ES-I3 (cell line): ENCODE results near the gene EIF5A2.
"Not testable (repeated sequence)": the region's sequence is repeated elsewhere in the genome, so short reads cannot be mapped to it uniquely, and the experiment has no call there.

ENCODE experiments used
- H3K36me3 ChIP-seq: 2 replicates; pipeline ENCODE4 v1.6.1; 2013; ENCODE audit warnings: mild to moderate bottlenecking, low read length, control low read depth, moderate library complexity; ENCODE audit not compliant: insufficient read depth
- H3K4me1 ChIP-seq: 2 replicates; pipeline ENCODE4 v1.6.1; 2013; ENCODE audit warnings: mild to moderate bottlenecking, control low read depth, low read length; ENCODE audit not compliant: insufficient read depth
- H3K9ac ChIP-seq: 2 replicates; pipeline ENCODE4 v1.6.1; 2013; ENCODE audit warnings: low read depth, mild to moderate bottlenecking, low read length, moderate library complexity
- H3K9me3 ChIP-seq: 2 replicates; pipeline ENCODE4 v1.6.1; 2013; ENCODE audit warnings: mild to moderate bottlenecking, low read length, moderate library complexity; ENCODE audit not compliant: control insufficient read depth, insufficient read depth

Gene EIF5A2

DNA sequence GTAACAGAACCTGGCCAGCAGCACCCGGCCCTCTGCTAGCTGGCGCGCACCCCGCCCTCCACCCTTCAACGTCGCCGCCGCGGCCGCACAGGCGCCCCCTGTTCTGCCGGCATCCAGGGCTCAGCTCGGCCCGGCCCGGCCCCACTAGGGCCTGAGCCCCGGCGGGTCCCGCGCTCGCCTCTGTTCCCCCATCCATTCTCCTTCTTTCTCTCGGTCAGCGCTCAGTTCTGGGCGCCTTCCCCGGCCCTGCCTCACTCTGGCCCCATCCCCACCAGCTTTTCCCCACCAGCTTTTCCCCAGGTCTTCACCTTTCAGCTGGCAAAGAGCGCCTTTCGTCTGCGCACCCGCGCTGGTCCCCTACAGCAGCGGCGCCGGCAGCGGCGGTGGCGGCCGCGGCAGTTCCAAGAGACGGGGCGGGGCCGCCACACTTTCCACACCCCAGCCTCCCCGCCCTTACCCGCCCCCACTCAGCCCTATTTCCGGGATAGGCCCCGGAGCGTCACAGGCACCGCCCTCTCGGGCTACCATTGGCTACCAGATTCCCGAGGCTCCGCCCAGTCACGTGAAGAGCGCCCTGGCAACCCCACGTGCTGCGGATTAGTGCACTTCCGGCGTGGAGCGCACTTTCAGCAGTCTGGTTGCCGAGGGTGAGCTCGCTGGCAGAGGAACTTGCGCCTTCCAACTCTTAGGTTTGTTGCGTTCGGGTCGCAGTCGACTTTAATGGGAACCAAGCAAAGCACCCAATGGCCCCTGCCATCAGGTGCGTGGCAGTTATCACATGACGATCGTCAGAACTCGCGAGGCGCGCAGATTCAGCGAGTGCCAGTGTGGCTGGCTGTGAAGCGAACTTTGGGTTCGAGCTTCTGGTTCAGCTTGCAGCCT, at the start of gene EIF5A2:
TSS of gene EIF5A2 (minus strand) at position 403 of the 882 bp plus-strand sequence. CDS start 831 bp downstream, outside the sequence.
- Histone ChIP-seq H3K36me3 (no peaks in the 10 kb centered on the region), H3K9me3 (peaks cover 8% of the 10 kb centered on the region), H3K4me1 (no peaks in the 10 kb centered on the region), H3K9ac (peak within 1 kb of the TSS; percentile 89)

GRCh38 chr3:170956647-170957046, 48.2 kb upstream of the EIF5A2 start:
- no peaks in the 10 kb centered on the region for H3K9me3 ChIP-seq
- no peaks in the 10 kb centered on the region for H3K36me3 ChIP-seq
- no peaks in the 10 kb centered on the region for H3K4me1 ChIP-seq
- no peak overlapping the region for H3K9ac ChIP-seq

DNA sequence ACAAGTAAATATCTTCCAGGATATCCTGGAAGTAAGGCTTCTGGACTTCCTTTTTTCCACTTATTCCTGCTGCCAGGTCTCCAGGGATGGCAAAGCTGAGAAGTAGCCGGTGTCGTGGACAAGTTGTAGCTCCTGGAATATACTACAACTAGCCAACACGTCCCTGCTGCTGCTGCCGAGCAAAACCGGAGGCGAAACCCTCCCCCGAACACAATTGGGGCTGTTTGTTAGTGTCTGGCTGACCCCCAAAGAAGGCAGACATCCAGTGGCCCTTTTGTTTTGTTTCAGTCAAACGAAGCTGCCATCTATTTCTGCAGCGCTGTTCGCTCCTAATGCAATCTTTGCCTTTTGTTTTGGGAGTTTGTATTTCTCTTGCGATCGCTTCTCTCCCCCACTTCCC, 45.3 kb upstream of the EIF5A2 start:
- Histone ChIP-seq H3K4me1 (no peaks in the 10 kb centered on the region), H3K9me3 (no peaks in the 10 kb centered on the region), H3K9ac (no peak overlapping the region), H3K36me3 (no peaks in the 10 kb centered on the region)

GRCh38 chr3:170953229-170953628, 44.8 kb upstream of the EIF5A2 start:
- Histone ChIP-seq H3K4me1 (no peaks in the 10 kb centered on the region), H3K36me3 (no peaks in the 10 kb centered on the region), H3K9ac (no peak overlapping the region), H3K9me3 (no peaks in the 10 kb centered on the region)

DNA sequence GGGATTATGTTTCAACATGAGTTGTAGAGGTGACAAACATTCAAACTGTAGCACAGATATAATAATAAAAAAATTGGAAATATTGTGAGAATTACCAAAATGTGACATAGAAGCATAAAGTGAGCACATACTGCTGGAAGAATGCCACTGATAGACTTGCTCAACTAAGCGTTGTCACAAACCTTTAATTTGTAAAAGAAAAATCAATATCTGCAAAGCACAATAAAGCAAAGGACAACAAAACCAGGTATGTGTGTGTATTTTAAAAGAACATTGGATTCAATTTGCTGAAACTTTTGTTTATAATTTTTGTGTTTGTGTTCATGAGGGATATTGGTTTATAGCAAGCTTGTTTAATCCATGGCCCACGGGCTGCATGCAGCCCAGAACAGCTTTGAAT, 40.8 kb upstream of the EIF5A2 start:
- H3K4me1 ChIP-seq = no peaks in the 10 kb centered on the region
- H3K36me3 ChIP-seq = no peaks in the 10 kb centered on the region
- no peak overlapping the region for H3K9ac ChIP-seq
- H3K9me3 ChIP-seq = peaks cover 13% of the 10 kb centered on the region

GRCh38 chr3:170947018-170947769, 38.8 kb upstream of the EIF5A2 start:
- H3K9ac ChIP-seq = no peak overlapping the region
- H3K36me3 ChIP-seq = no peaks in the 10 kb centered on the region
- peaks cover 13% of the 10 kb centered on the region for H3K9me3 ChIP-seq
- no peaks in the 10 kb centered on the region for H3K4me1 ChIP-seq

DNA sequence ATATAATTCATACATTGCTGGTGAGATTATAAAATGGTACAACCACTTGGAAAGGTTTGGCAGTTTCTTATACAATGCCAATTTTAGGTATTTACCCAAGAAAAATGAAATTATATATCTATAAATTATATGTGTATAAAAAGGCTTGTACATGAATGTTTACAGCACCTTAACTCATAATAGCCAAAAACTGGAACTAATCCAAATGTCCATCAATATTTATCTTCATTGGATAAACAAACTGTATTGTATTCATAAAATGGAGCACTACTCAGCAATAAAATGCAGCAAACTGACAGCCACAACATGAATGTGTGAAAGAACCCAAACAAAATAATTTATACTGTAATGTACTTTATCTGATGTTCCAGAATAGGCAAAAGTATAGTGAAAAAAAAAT, 33.6 kb upstream of the EIF5A2 start:
- H3K9ac ChIP-seq = no peak overlapping the region
- no peaks in the 10 kb centered on the region for H3K4me1 ChIP-seq

DNA sequence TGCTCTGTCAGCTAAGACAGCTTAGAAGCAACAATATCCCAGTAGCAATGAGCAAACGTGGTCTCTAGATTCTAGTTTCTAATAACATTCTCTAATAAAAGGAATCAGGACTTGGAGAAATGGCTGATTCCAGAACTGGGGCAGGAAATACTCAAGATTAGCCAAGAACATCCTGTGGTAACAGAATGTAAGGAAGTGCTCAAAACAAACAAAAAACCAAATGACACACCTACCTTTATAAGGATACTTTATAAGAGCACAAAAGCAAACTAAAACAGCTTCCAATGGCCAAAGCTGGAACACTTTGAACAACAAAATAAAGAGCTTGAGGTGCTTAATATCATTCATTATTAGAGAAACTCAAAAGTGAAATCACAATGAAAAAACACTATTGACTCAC, 33.1 kb upstream of the EIF5A2 start:
- Histone ChIP-seq H3K9ac (no peak overlapping the region), H3K9me3 (peaks cover 18% of the 10 kb centered on the region), H3K4me1 (no peaks in the 10 kb centered on the region), H3K36me3 (no peaks in the 10 kb centered on the region)

More for the DNA sequence above, 33.6 kb upstream of the EIF5A2 start:
- Histone ChIP-seq H3K36me3 (no peaks in the 10 kb centered on the region), H3K9me3 (peaks cover 18% of the 10 kb centered on the region)

DNA sequence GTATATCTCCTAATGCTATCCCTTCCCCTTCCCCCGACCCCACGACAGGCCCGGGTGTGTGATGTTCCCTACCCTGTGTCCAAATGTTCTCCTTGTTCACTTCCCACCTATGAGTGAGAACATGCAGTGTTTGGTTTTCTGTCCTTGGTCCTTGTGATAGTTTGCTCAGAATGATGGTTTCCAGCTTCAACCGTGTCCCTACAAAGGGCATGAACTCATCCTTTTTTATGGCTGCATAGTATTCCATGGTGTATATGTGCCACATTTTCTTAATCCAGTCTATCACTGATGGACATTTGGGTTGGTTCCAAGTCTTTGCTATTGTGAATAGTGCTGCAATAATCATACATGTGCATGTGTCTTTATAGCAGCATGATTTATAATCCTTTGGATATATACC, 24.6 kb upstream of the EIF5A2 start:
- not testable (repeated sequence) for H3K4me1 ChIP-seq, H3K9me3 ChIP-seq, H3K36me3 ChIP-seq, H3K9ac ChIP-seq

- H3K9ac ChIP-seq, H3K4me1 ChIP-seq, H3K36me3 ChIP-seq, H3K9me3 ChIP-seq: not testable (repeated sequence)
Measured at GRCh38 chr3:170923553-170923952, 15.1 kb upstream of the EIF5A2 start.

DNA sequence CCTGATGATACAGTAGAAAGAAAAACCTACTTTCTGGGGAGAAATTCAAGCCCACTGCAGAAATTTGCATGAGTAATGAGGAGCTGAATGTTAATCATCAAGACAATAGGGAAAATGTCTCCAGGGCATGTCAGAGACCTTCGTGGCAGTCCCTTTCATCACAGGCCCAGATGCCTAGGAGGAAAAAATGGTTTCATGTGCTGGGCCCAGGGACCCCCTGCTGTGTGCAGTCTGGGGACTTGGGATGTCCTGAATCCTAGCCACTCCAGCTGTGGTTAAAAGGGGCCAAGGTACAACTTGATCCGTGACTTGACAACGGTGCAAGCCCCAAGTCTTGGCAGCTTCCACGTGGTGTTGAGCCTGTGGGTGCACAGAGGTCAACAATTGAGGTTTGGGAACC, 10.3 kb upstream of the EIF5A2 start:
- no peaks in the 10 kb centered on the region for H3K4me1 ChIP-seq
- no peaks in the 10 kb centered on the region for H3K36me3 ChIP-seq
- no peaks in the 10 kb centered on the region for H3K9me3 ChIP-seq
- H3K9ac ChIP-seq = no peak overlapping the region

- Histone ChIP-seq H3K9me3 (no peaks in the 10 kb centered on the region), H3K9ac (no peak overlapping the region), H3K36me3 (no peaks in the 10 kb centered on the region), H3K4me1 (no peaks in the 10 kb centered on the region)
Measured at GRCh38 chr3:170914690-170915089, 6.3 kb upstream of the EIF5A2 start.

- Histone ChIP-seq H3K9ac (no peak overlapping the region), H3K9me3 (peaks cover 1% of the 10 kb centered on the region; the same call in 1 of the 2 replicates), H3K36me3 (no peaks in the 10 kb centered on the region), H3K4me1 (no peaks in the 10 kb centered on the region)
Measured at GRCh38 chr3:170914212-170914611, 5.8 kb upstream of the EIF5A2 start.

- H3K9ac ChIP-seq = no peak overlapping the region
- peaks cover 8% of the 10 kb centered on the region for H3K9me3 ChIP-seq
- no peaks in the 10 kb centered on the region for H3K4me1 ChIP-seq
- no peaks in the 10 kb centered on the region for H3K36me3 ChIP-seq
Measured at GRCh38 chr3:170911051-170911450, 2.6 kb upstream of the EIF5A2 start.

- Histone ChIP-seq H3K4me1 (no peaks in the 10 kb centered on the region), H3K9ac (no peak overlapping the region), H3K9me3 (peaks cover 8% of the 10 kb centered on the region), H3K36me3 (no peaks in the 10 kb centered on the region)
Measured at GRCh38 chr3:170910542-170910941, 2.1 kb upstream of the EIF5A2 start.
